Uterus (tissue), 4 donors: Measurements from ENCODE around the gene MPIG6B. TPM values are rescaled to one million over a fixed set of nuclear protein-coding genes. Genes with fewer than 3 reads are reported as not detected.

Source experiments
- DNase-seq, 2 donors: peaks; one replicate each; pipeline ENCODE4 v3.0.0-alpha.2; 2019 to 2020
- H3K27ac ChIP-seq, 2 donors: fragments of 200-600 bp; sonication (generic); 1 replicate in 1 of 2; 2 replicates in 1 of 2; pipeline ENCODE4 v1.5.1; 2016 to 2018
- H3K27me3 ChIP-seq, 2 donors: fragments of 200-600 bp; sonication (generic); one replicate each; pipeline ENCODE4 v1.5.1; 2018 to 2019; ENCODE audit warnings: control low read depth in 1 of 2
- H3K36me3 ChIP-seq, 2 donors: fragments of 200-600 bp; sonication (generic); one replicate each; pipeline ENCODE4 v1.5.1; 2019; ENCODE audit warnings: control low read depth in 1 of 2
- H3K4me1 ChIP-seq, 2 donors: fragments of 200-600 bp; sonication (generic); one replicate each; pipeline ENCODE4 v1.5.1; 2018 to 2019; ENCODE audit warnings: control low read depth in 1 of 2
- H3K4me3 ChIP-seq, 2 donors: fragments of 200-600 bp; sonication (generic); 1 replicate in 1 of 2; 2 replicates in 1 of 2; pipeline ENCODE4 v1.5.1; 2018 to 2019; ENCODE audit warnings: mild to moderate bottlenecking in 1 of 2
- H3K9me3 ChIP-seq, 2 donors: fragments of 200-600 bp; sonication (generic); one replicate each; pipeline ENCODE4 v1.5.1; 2019; ENCODE audit warnings: control low read depth in 1 of 2
- CTCF ChIP-seq, 4 experiments: fragments of 200-600 bp in 2 of 4; fragments of 450-650 bp in 2 of 4; sonication (generic) in 2 of 4; IDR thresholded peaks; one replicate each; pipeline ENCODE4 v1.5.1; 2016 to 2019; ENCODE audit warnings: antibody characterized with exemption in 4 of 4, mild to moderate bottlenecking in 2 of 4, moderate library complexity in 1 of 4
- POLR2A ChIP-seq, 2 donors: fragments of 450-650 bp; IDR thresholded peaks; one replicate each; pipeline ENCODE4 v1.6.1; 2016; ENCODE audit warnings: antibody characterized with exemption in 2 of 2, mild to moderate bottlenecking in 1 of 2, moderate library complexity in 1 of 2
- intact Hi-C: fragments of 100-400 bp; cut with DNase I; formaldehyde crosslinking; loops from one replicate; pipeline ENCODE4 v1.15.1; 2023; ENCODE audit warnings: low total_unique reads
- total RNA-seq, 4 donors: library from RNA; depleted of rRNA in 3 of 4; stranded (reverse); fragments of >200 nt in 3 of 4; gene quantifications; one replicate each; pipeline versions ENCODE4 v1.1.0 to v1.2.4, GENCODE V29; 2014 to 2023
- donor health status: DM: yes; HTN: yes; CAD: no.

Gene MPIG6B
- total RNA-seq, 4 donors from 2014 or later: 0.49 TPM; not detected in 3

- H3K27me3 ChIP-seq: no peaks in the 10 kb centered on the region
- no peaks in the 10 kb centered on the region for H3K36me3 ChIP-seq
- no peak within 1 kb of the TSS for H3K4me3 ChIP-seq
- no peak for DNase-seq
- H3K4me1 ChIP-seq: no peaks in the 10 kb centered on the region
- no peak within 1 kb of the TSS for H3K27ac ChIP-seq
- H3K9me3 ChIP-seq: no peaks in the 10 kb centered on the region
- no peak for TF ChIP-seq POLR2A (IDR thresholded peaks at IDR 0.05)
- no peak for TF ChIP-seq CTCF (IDR thresholded peaks at IDR 0.05)
- intact Hi-C loops: no loop called here
Observed at GRCh38 chr6:31715022-31715958, 7.9 kb upstream of the MPIG6B start, which contains the start of gene LY6G6D. TSS of gene LY6G6D (plus strand) at chr6:31715348. CDS start at chr6:31715356, 8 bp downstream.

- no peaks in the 10 kb centered on the region for H3K27me3 ChIP-seq
- no peak overlapping the region for H3K4me3 ChIP-seq
- H3K9me3 ChIP-seq: no peaks in the 10 kb centered on the region
- H3K4me1 ChIP-seq: no peaks in the 10 kb centered on the region
- TF ChIP-seq CTCF (IDR thresholded peaks at IDR 0.05) (no peak), POLR2A (IDR thresholded peaks at IDR 0.05) (no peak)
- no peak for DNase-seq
- H3K27ac ChIP-seq: no peak overlapping the region
- intact Hi-C loops: no loop called here
- no peaks in the 10 kb centered on the region for H3K36me3 ChIP-seq
Observed at GRCh38 chr6:31717499-31718222, 5.5 kb upstream of the MPIG6B start.

DNA sequence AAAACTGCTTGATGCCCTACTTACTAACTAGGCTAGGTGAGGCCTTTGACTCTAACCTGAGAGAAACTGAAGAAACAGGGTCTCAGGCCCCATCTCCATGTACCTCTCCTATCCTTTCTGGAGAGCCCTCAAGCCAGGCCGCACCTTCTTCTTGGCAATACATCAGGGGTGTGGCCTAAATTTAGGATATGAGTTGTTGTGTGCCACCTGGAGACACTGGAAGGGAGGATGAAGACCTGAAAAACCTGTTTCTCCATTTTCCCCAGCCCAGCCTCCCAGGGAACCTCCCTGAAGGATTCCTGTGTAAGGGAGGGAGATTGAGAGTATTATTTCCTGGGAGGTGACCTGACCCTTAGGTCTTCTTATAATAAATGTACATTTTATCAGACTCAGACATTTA is 4.9 kb upstream of the MPIG6B start:
- TF ChIP-seq POLR2A (IDR thresholded peaks at IDR 0.05) (no peak), CTCF (IDR thresholded peaks at IDR 0.05) (no peak)
- Histone ChIP-seq H3K4me1 (no peaks in the 10 kb centered on the region), H3K9me3 (no peaks in the 10 kb centered on the region), H3K4me3 (no peak overlapping the region), H3K27ac (no peak overlapping the region), H3K27me3 (no peaks in the 10 kb centered on the region), H3K36me3 (no peaks in the 10 kb centered on the region)
- DNase-seq: no peak
- intact Hi-C loops: no loop called here

GRCh38 chr6:31719001-31719400 is 4.2 kb upstream of the MPIG6B start:
- DNase-seq: no peak
- intact Hi-C loops: no loop called here
- no peak overlapping the region for H3K27ac ChIP-seq
- TF ChIP-seq CTCF (IDR thresholded peaks at IDR 0.05) (no peak), POLR2A (IDR thresholded peaks at IDR 0.05) (no peak)
- H3K27me3 ChIP-seq: no peaks in the 10 kb centered on the region
- no peaks in the 10 kb centered on the region for H3K36me3 ChIP-seq
- no peak overlapping the region for H3K4me3 ChIP-seq
- no peaks in the 10 kb centered on the region for H3K4me1 ChIP-seq
- no peaks in the 10 kb centered on the region for H3K9me3 ChIP-seq
